Pancreas (tissue), 10 donors: Measurements from ENCODE around the gene NPC1L1. TPM values are rescaled to one million over a fixed set of nuclear protein-coding genes. Genes with fewer than 3 reads are reported as not detected.

Experiments used
- ATAC-seq, 4 donors: fragments of 200-7000 bp; cut with Tn5 transposase; one replicate each; pipeline versions ENCODE4 v1.8.0 to v1.9.1; 2020; ENCODE audit warnings: mild to moderate bottlenecking in 4 of 4, moderate library complexity in 4 of 4
- DNase-seq, 6 donors: peaks; one replicate each; pipeline ENCODE4 v3.0.0-alpha.2; 2020
- FAIRE-seq: peaks from 2 replicates; lab custom pipeline; 2012; peaks lifted over from hg19 to GRCh38; lab: Jason Lieb, UNC
- H3K27ac ChIP-seq, 4 donors: fragments of 200-600 bp; sonication (generic); 1 replicate in 3 of 4; 2 replicates in 1 of 4; pipeline versions ENCODE4 v1.5.0 to v1.8.0; 2020
- H3K27me3 ChIP-seq, 4 donors: fragments of 200-600 bp; one replicate each; pipeline ENCODE4 v1.8.0; 2021
- H3K36me3 ChIP-seq, 3 donors: fragments of 200-600 bp; sonication (generic) in 1 of 3; one replicate each; pipeline versions ENCODE4 v1.5.0 to v1.8.0; 2020 to 2021
- H3K4me1 ChIP-seq, 3 donors: fragments of 200-600 bp; one replicate each; pipeline ENCODE4 v1.8.0; 2021
- H3K4me3 ChIP-seq, 4 donors: fragments of 200-600 bp; sonication (generic) in 2 of 4; one replicate each; pipeline versions ENCODE4 v1.5.0 to v1.8.0; 2020 to 2021
- H3K9me3 ChIP-seq, 4 donors: fragments of 200-600 bp; one replicate each; pipeline ENCODE4 v1.8.0; 2021
- CTCF ChIP-seq, 4 donors: fragments of 200-600 bp; sonication (generic) in 3 of 4; IDR thresholded peaks; one replicate each; pipeline versions ENCODE4 v1.5.0 to v1.8.0; 2021; ENCODE audit warnings: antibody characterized with exemption in 4 of 4
- WGBS, 2 donors: extraction: QIAGEN DNeasy Blood & Tissue Kit; methylation state at CpG; one replicate each; pipeline ENCODE4 v1.1.7; 2013; 5-methylcytosine and 5-hydroxymethylcytosine counted together
- intact Hi-C, 3 donors: fragments of 100-400 bp; cut with DNase I; formaldehyde crosslinking; loops; one replicate each; pipeline versions ENCODE4 v1.11.1 to v1.14.2; 2022
- polyA plus RNA-seq, 2 donors: library from polyadenylated mRNA; stranded (reverse); fragments of 200-250 nt; gene quantifications; one replicate each; pipeline ENCODE4 v1.2.3, GENCODE V29; 2013
- total RNA-seq, 6 donors: library from RNA; stranded (reverse); fragmentation: NEBNext Ultra II Directional in 4 of 6; extraction: Animal tissue kit (Norgen Biotek cat#: 25700) in 4 of 6; gene quantifications; one replicate each; pipeline versions ENCODE4 v1.2.1 to v1.2.4, GENCODE V29; 2021 to 2023
- donor health status: healthy with polysubstance abuse.
- donor health status: DM: no; HTN: no; CAD: no; lungs with moderate emphysema.
- donor health status: DM: no; HTN: no; CAD: no.
- donor health status: control.
- donor health status: control.
- donor health status: Bipolar disorder and iron deficiency.
- donor health status: DM: yes; HTN: yes; CAD: no.
- donor health status: DM: no; HTN: no; CAD: no.
- donor health status: DM: no; HTN: no; CAD: no.
- donor health status: DM: yes; HTN: yes; CAD: no.

The NPC1L1 gene, protein sequence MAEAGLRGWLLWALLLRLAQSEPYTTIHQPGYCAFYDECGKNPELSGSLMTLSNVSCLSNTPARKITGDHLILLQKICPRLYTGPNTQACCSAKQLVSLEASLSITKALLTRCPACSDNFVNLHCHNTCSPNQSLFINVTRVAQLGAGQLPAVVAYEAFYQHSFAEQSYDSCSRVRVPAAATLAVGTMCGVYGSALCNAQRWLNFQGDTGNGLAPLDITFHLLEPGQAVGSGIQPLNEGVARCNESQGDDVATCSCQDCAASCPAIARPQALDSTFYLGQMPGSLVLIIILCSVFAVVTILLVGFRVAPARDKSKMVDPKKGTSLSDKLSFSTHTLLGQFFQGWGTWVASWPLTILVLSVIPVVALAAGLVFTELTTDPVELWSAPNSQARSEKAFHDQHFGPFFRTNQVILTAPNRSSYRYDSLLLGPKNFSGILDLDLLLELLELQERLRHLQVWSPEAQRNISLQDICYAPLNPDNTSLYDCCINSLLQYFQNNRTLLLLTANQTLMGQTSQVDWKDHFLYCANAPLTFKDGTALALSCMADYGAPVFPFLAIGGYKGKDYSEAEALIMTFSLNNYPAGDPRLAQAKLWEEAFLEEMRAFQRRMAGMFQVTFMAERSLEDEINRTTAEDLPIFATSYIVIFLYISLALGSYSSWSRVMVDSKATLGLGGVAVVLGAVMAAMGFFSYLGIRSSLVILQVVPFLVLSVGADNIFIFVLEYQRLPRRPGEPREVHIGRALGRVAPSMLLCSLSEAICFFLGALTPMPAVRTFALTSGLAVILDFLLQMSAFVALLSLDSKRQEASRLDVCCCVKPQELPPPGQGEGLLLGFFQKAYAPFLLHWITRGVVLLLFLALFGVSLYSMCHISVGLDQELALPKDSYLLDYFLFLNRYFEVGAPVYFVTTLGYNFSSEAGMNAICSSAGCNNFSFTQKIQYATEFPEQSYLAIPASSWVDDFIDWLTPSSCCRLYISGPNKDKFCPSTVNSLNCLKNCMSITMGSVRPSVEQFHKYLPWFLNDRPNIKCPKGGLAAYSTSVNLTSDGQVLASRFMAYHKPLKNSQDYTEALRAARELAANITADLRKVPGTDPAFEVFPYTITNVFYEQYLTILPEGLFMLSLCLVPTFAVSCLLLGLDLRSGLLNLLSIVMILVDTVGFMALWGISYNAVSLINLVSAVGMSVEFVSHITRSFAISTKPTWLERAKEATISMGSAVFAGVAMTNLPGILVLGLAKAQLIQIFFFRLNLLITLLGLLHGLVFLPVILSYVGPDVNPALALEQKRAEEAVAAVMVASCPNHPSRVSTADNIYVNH (N-terminal part only)
- under 1 TPM; 0.20 to 0.98 (median 0.60) TPM for total RNA-seq
- polyA plus RNA-seq: 1 to 10 TPM in 1 of 2 donors, under 1 TPM in 1; 0.61 to 3.4 TPM

GRCh38 chr7:44541028-44541869 is at the start of gene NPC1L1:
Gene NPC1L1 (minus strand): TSS chr7:44541330. CDS start chr7:44541259, 71 bp downstream.
- Histone ChIP-seq H3K27ac (no peak within 1 kb of the TSS), H3K4me1 (no peaks in the 10 kb centered on the region), H3K27me3 (no peaks in the 10 kb centered on the region), H3K36me3 (no peaks in the 10 kb centered on the region), H3K4me3 (no peak within 1 kb of the TSS), H3K9me3 (no peaks in the 10 kb centered on the region)
- 74 to 76% methylated on average over 20 of the region's 20 CpGs for WGBS, 2 donors
- TF ChIP-seq CTCF (IDR thresholded peaks at IDR 0.05): no peak
- ATAC-seq (peak in 3 of 4 donors; percentile 32 to 78 (median 67)), FAIRE-seq (no peak), DNase-seq (peak in 1 of 6 donors; percentile 64)
- intact Hi-C loops: no loop called here

DNA sequence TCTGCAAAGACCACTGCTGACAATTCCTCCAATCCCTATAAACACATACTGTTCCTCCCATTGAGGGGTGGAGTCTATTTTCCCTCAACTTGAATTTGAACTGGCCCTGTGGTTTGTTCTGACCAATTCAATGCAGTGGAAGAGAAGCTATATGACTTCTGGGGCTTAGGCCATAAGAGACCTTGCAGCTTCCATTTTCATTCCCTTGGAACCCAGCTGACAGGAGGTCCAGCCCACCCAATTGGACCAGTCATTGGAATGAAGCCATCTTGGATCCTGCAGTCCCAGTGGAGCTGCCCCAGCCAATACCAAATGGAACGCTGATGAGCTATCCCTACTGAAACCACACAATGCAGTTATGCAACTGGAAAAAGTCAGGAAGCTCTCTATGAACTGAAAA is 49.8 kb upstream of the NPC1L1 start:
- no peak overlapping the region for H3K27ac ChIP-seq
- TF ChIP-seq CTCF (IDR thresholded peaks at IDR 0.05): no peak
- DNase-seq (no peak), ATAC-seq (no peak), FAIRE-seq (no peak)
- no peaks in the 10 kb centered on the region for H3K4me1 ChIP-seq
- no peaks in the 10 kb centered on the region for H3K36me3 ChIP-seq
- 88 to 91% methylated on average over 1 of the region's 1 CpG for WGBS, 2 donors
- H3K9me3 ChIP-seq: no peaks in the 10 kb centered on the region
- H3K4me3 ChIP-seq: no peak overlapping the region
- intact Hi-C loops: loop anchor here in 1 of 3 donors (5.0 to 10.0 kb wide), 2 partner anchors 251 to 544 kb away; no protein-coding TSS in a partner anchor
- no peaks in the 10 kb centered on the region for H3K27me3 ChIP-seq

DNA sequence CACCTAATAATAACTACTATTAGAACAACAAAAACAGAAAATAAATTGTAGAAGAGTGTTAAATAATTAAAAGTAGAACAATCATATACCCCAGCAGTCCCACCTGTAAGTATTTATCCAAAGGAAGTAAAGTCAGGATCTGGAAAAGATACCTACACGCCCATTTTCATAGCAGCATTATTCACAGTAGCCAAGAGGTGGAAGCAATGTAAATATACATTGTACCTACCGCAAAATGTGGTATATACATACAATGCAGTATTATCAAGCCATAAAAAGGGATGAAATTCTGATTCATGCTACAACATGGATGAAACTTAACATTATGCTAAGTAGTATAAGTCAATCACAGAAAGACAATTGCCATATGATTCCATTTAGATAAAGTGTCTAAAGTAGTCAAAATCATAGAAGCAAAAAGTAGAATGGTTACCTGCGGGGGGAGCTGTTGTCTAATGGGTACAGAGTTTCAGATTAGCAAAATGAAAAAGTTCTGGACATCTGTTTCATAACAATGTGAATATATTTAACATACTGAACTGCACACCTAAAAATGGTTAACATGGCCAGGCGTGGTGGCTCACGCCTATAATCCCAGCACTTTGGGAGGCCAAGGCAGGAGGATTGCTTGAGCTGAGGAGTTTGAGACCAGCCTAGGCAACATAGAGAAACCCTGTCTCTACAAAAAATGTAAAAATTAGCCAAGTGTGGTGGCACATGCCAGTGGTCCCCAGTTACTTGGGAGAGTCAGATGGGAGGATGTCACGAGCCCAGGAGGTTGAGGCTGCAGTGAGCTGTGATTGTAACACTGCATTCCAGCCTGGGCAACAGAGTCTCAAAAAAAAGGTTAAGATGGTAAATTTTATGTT is 46.9 kb upstream of the NPC1L1 start:
- no peaks in the 10 kb centered on the region for H3K27me3 ChIP-seq
- H3K36me3 ChIP-seq: no peaks in the 10 kb centered on the region
- 13 to 17% methylated on average over 6 of the region's 6 CpGs for WGBS, 2 donors
- peak in 3 of 4 donors; percentile 27 to 43 (median 40) for TF ChIP-seq CTCF (IDR thresholded peaks at IDR 0.05)
- intact Hi-C loops: loop anchor here in 2 of 3 donors (5.0 to 10.0 kb wide), 2 partner anchors 334 to 337 kb away; no protein-coding TSS in a partner anchor
- FAIRE-seq (peak; percentile 61), DNase-seq (peak in 3 of 6 donors; percentile 43 to 59 (median 48)), ATAC-seq (peak; percentile 81 to 95 (median 92))
- no peak overlapping the region for H3K27ac ChIP-seq
- H3K4me3 ChIP-seq: no peak overlapping the region
- H3K4me1 ChIP-seq: peaks cover 0 to 5% (median 1%) of the 10 kb centered on the region in 3 donors
- no peaks in the 10 kb centered on the region for H3K9me3 ChIP-seq
